ENCODE results near the gene CABP7. TPM values are rescaled to one million over a fixed set of nuclear protein-coding genes. Genes with fewer than 3 reads are reported as not detected.
A peak's percentile ranks its signal among the peaks of the same experiment; 100 is the strongest.

The CABP7 gene
- total RNA-seq, 1 experiment from 2014 or later, result 2.1 TPM

DNA sequence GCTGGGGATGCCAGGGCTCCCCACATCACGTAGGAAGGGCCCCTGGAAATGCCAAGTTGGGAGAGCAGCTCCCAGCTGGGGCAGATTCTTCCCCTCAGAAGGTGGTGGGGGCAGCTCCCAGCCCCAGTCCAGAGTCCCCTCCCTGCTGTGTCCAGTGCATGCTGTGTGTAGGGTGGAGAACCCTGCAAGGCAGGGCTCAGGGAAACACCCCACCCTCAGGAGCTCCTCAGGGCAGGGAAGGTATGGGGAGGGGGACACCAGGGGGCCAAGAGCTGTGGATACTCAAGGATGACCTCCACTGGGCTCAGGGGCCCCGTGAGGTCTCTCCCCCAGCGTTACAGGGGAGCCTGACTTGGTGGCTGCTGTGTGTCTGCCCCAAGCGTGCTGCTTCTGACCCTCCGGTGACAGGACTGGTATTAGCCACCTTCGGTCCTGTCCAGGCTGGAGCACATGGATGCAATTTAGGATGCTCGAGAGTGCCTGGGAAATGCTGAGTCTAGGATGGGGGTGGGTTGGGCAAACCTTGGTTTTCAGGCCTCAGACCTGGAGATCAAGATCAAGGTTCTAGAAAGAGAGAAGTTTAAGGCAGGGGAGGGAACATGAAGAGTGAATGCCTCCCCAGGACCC, 16.1 kb upstream of the CABP7 start:
- Histone ChIP-seq H3K27me3 (ENCODE audit: control insufficient read depth, insufficient read depth, low read length) (no peaks in the 10 kb centered on the region), H3K4me1 (ENCODE audit: control insufficient read depth, insufficient read depth, low read length) (peaks cover 53% of the 10 kb centered on the region), H3K9me3 (ENCODE audit: control insufficient read depth, insufficient read depth, low read depth, low read length) (no peaks in the 10 kb centered on the region), H3K27ac (ENCODE audit: low read length) (no peak overlapping the region), H3K36me3 (ENCODE audit: control insufficient read depth, insufficient read depth, low read length) (no peaks in the 10 kb centered on the region), H3K4me3 (ENCODE audit: low read depth in 2 of 2, low read length in 2 of 2) (no peak overlapping the region)
- TF ChIP-seq, protein P1, sequence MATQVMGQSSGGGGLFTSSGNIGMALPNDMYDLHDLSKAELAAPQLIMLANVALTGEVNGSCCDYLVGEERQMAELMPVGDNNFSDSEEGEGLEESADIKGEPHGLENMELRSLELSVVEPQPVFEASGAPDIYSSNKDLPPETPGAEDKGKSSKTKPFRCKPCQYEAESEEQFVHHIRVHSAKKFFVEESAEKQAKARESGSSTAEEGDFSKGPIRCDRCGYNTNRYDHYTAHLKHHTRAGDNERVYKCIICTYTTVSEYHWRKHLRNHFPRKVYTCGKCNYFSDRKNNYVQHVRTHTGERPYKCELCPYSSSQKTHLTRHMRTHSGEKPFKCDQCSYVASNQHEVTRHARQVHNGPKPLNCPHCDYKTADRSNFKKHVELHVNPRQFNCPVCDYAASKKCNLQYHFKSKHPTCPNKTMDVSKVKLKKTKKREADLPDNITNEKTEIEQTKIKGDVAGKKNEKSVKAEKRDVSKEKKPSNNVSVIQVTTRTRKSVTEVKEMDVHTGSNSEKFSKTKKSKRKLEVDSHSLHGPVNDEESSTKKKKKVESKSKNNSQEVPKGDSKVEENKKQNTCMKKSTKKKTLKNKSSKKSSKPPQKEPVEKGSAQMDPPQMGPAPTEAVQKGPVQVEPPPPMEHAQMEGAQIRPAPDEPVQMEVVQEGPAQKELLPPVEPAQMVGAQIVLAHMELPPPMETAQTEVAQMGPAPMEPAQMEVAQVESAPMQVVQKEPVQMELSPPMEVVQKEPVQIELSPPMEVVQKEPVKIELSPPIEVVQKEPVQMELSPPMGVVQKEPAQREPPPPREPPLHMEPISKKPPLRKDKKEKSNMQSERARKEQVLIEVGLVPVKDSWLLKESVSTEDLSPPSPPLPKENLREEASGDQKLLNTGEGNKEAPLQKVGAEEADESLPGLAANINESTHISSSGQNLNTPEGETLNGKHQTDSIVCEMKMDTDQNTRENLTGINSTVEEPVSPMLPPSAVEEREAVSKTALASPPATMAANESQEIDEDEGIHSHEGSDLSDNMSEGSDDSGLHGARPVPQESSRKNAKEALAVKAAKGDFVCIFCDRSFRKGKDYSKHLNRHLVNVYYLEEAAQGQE (IDR thresholded peaks at IDR 0.05; ENCODE audit: insufficient read depth in 1 of 2, low read depth in 2 of 2, low read length in 1 of 2), result no peak
- no peak for TF ChIP-seq POLR2AphosphoS5 (IDR thresholded peaks at IDR 0.05; ENCODE audit: low read depth, low read length)
- TF ChIP-seq SIN3A (IDR thresholded peaks at IDR 0.05; ENCODE audit: borderline replicate concordance, insufficient read depth, low read depth, low read length), result no peak
- TF ChIP-seq, protein P2, sequence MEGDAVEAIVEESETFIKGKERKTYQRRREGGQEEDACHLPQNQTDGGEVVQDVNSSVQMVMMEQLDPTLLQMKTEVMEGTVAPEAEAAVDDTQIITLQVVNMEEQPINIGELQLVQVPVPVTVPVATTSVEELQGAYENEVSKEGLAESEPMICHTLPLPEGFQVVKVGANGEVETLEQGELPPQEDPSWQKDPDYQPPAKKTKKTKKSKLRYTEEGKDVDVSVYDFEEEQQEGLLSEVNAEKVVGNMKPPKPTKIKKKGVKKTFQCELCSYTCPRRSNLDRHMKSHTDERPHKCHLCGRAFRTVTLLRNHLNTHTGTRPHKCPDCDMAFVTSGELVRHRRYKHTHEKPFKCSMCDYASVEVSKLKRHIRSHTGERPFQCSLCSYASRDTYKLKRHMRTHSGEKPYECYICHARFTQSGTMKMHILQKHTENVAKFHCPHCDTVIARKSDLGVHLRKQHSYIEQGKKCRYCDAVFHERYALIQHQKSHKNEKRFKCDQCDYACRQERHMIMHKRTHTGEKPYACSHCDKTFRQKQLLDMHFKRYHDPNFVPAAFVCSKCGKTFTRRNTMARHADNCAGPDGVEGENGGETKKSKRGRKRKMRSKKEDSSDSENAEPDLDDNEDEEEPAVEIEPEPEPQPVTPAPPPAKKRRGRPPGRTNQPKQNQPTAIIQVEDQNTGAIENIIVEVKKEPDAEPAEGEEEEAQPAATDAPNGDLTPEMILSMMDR (IDR thresholded peaks at IDR 0.05), result no peak
- no peak for TF ChIP-seq TCF7L2 (IDR thresholded peaks at IDR 0.05; ENCODE audit: low read depth, low read length)
- no peak for DNase-seq (ENCODE audit: low read depth, low spot score)
- intact Hi-C loops (cut with micrococcal nuclease; ENCODE audit: unreplicated experiment) (no loop called here), in situ Hi-C loops (cut with HindIII; ENCODE audit: low pct_unique_long_range_greater_than_20kb, low sequenced_read_pairs) (no loop called here)
- ChIA-PET POLR2A (interaction anchor here (0.5 kb wide), 1 partner anchor 373 kb away, joined by 3 read pairs; no protein-coding TSS in a partner anchor), CTCF (no interaction called here)
- ATAC-seq, result 0 out of 2 replicates have a peak, but pooled peaks have one; percentile 11
- BruUV-seq (replicated peaks), result no TSS peak

DNA sequence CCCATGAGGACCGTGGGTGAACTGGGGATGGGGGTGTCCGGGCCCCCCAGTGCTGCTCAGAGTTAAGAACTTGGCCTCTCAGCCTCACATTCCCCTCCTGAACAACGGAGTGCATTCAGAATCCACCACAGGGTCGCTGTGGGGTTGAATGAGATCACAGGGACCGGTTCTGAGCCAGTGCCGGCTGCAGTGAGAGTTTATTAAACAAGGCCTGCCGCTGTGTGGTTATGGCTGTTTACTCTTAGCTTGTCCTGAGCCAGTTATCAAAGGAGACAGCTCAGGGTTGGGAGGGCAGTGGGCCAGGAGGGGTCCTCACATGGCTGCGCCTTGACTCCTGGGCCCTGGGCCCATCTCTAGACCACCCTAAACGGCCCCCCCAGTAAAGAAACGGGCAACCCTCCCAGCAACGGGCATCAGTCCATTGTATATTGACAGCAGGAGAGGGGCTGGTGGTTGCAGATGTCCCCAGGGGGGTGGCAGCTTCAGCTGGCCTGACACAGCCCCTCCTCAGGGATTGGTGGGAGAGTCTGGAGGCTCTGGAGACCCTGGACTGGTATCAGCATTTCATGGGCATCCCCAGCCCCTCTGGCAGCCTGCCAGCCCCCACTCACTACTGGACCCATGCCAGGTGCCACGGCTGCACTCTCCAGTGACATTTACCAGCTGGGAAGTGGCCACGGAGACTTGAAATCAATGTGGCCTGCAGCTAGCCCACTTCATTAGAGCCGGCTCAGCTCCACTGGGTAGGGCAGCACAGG, 15.1 kb upstream of the CABP7 start:
- Histone ChIP-seq H3K9me3 (ENCODE audit: control insufficient read depth, insufficient read depth, low read depth, low read length) (no peaks in the 10 kb centered on the region), H3K4me1 (ENCODE audit: control insufficient read depth, insufficient read depth, low read length) (peaks cover 51% of the 10 kb centered on the region), H3K27me3 (ENCODE audit: control insufficient read depth, insufficient read depth, low read length) (no peaks in the 10 kb centered on the region), H3K4me3 (ENCODE audit: low read depth in 2 of 2, low read length in 2 of 2) (no peak overlapping the region), H3K27ac (ENCODE audit: low read length) (no peak overlapping the region), H3K36me3 (ENCODE audit: control insufficient read depth, insufficient read depth, low read length) (no peaks in the 10 kb centered on the region)
- intact Hi-C loops (cut with micrococcal nuclease; ENCODE audit: unreplicated experiment) (no loop called here), in situ Hi-C loops (cut with HindIII; ENCODE audit: low pct_unique_long_range_greater_than_20kb, low sequenced_read_pairs) (no loop called here)
- CTCF ChIA-PET, result no interaction called here
- POLR2A ChIA-PET, result no interaction called here
- peak; percentile 41 for ATAC-seq
- no TSS peak for BruUV-seq (replicated peaks)
- no peak for DNase-seq (ENCODE audit: low read depth, low spot score)
- TF ChIP-seq, protein P1 (IDR thresholded peaks at IDR 0.05; ENCODE audit: insufficient read depth in 1 of 2, low read depth in 2 of 2, low read length in 1 of 2), result no peak
- TF ChIP-seq TCF7L2 (IDR thresholded peaks at IDR 0.05; ENCODE audit: low read depth, low read length), result peak; percentile 83

All from Panc1 (cell line).